SH-SY5Y (cell line): Measurements from ENCODE around the gene ATP6V1B1.

ENCODE experiments used
- GATA2 ChIP-seq: IDR thresholded peaks from 2 replicates; pipeline ENCODE4 v1.6.1; 2011; ENCODE audit warnings: mild to moderate bottlenecking, low read depth, low read length
- GATA3 ChIP-seq: IDR thresholded peaks from 2 replicates; pipeline ENCODE4 v1.6.1; 2011; ENCODE audit warnings: low read depth, mild to moderate bottlenecking, low read length, moderate library complexity

DNA sequence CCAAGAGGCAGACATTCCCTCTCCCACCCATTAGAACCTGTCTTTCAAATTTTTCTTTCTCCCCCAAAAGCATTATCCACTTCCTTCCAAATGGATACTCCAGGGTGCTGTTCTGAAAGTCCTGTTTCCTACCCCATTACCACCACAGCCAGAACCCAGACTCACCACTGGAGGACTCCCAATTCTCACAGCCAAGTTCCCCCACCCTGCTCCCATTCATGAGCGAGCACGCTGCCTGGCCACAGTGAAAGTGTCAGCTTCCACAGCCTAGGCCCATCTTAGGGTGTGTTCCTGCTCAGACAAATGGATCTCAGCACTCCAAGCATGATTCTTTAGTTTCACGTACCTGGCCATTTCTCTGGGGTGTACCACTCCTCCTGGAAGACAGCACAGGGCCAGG lies 38.9 kb downstream of the ATP6V1B1 start:
- TF ChIP-seq GATA3 (no peak), GATA2 (no peak)
